Activated B cell treated with CpG ODN at 0.5 μM for 24 hours (primary cell): Measurements from ENCODE around the gene RABGAP1L. TPM values are rescaled to one million over a fixed set of nuclear protein-coding genes. Genes with fewer than 3 reads are reported as not detected.
A peak's percentile ranks its signal among the peaks of the same experiment; 100 is the strongest.

Source experiments
- ATAC-seq: fragments of 200-7000 bp; cut with Tn5 transposase; one replicate; pipeline ENCODE4 v1.10.0; 2021; ENCODE audit warnings: low read depth, mild to moderate bottlenecking, moderate library complexity
- CTCF ChIA-PET: fragments of 350-600 bp; sonication (Branson Sonifier 250); formaldehyde crosslinking; loops from one replicate; lab custom pipeline; 2021; ENCODE audit warnings: antibody characterized with exemption; lab: Charles Lee
- POLR2A ChIA-PET: fragments of 350-600 bp; sonication (Branson Sonifier 250); formaldehyde crosslinking; loops from one replicate; lab custom pipeline; 2021; ENCODE audit warnings: antibody characterized with exemption; lab: Charles Lee
- DNase-seq: peaks from one replicate; pipeline ENCODE4 v3.0.0; 2022
- H3K27ac Mint-ChIP-seq: one replicate; pipeline ENCODE4 v1.8.0; 2020; ENCODE audit warnings: mixed read lengths
- H3K27me3 Mint-ChIP-seq: one replicate; pipeline ENCODE4 v1.8.0; 2021; ENCODE audit warnings: mixed read lengths
- H3K36me3 Mint-ChIP-seq: one replicate; pipeline ENCODE4 v1.8.0; 2021; ENCODE audit warnings: low read depth, mixed read lengths
- H3K4me1 Mint-ChIP-seq: one replicate; pipeline ENCODE4 v1.8.0; 2021; ENCODE audit warnings: mixed read lengths
- H3K4me3 Mint-ChIP-seq: one replicate; pipeline ENCODE4 v1.8.0; 2020; ENCODE audit warnings: mild to moderate bottlenecking, mixed read lengths
- H3K9me3 Mint-ChIP-seq: one replicate; pipeline ENCODE4 v1.8.0; 2020; ENCODE audit warnings: mixed read lengths
- intact Hi-C: fragments of 100-400 bp; cut with micrococcal nuclease; formaldehyde crosslinking; loops from one replicate; pipeline ENCODE4 v1.15.1; 2024
- total RNA-seq: library from RNA; stranded (reverse); gene quantifications from 2 replicates; pipeline ENCODE4 v1.2.3, GENCODE V29; 2022
- TF ChIP-seq, protein P1 (sequence below): fragments of 200-600 bp; IDR thresholded peaks from one replicate; pipeline ENCODE4 v1.8.0; 2022; ENCODE audit warnings: antibody characterized with exemption, mild to moderate bottlenecking

RABGAP1L gene
- total RNA-seq, 1 donor from 2014 or later = 126 TPM

DNA sequence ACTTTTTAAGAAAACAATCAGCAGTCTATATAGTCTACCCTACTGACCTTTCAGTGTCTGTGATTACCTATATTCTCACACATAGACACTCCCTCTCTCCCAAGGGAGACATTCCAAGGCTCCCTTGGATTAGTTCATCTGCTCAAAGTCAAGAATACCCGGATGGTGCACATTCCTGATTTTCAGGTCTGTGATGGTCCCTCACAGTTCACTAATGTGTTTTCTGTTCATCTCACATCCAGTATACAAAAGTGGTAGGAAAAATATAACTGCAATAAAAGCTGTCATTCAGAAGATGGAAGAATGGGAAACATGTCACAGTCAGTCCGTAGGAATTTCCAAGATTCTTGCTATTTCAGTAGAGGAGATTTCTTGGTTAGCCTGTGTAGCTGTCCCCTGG is 616.3 kb downstream of the RABGAP1L start:
- DNase-seq (no peak), ATAC-seq (no peak)
- H3K4me3 Mint-ChIP-seq = no peak overlapping the region
- no peaks in the 10 kb centered on the region for H3K9me3 Mint-ChIP-seq
- POLR2A ChIA-PET = interaction anchor here (0.7 kb wide), 1 partner anchor 1376 kb away, joined by 5 read pairs; no protein-coding TSS in a partner anchor
- intact Hi-C loops = loop anchor here (2.0 kb wide), 1 partner anchor 23 kb away; no protein-coding TSS in a partner anchor
- CTCF ChIA-PET = interaction anchor here (1.3 kb wide), 2 partner anchors 207 to 224 kb away, joined by 3 to 4 read pairs; partner anchors contain the start of gene CACYBP
- peaks cover 22% of the 10 kb centered on the region for H3K4me1 Mint-ChIP-seq
- H3K27me3 Mint-ChIP-seq = no peaks in the 10 kb centered on the region
- peaks cover 8% of the 10 kb centered on the region for H3K36me3 Mint-ChIP-seq
- no peak overlapping the region for H3K27ac Mint-ChIP-seq
- TF ChIP-seq, protein P1, sequence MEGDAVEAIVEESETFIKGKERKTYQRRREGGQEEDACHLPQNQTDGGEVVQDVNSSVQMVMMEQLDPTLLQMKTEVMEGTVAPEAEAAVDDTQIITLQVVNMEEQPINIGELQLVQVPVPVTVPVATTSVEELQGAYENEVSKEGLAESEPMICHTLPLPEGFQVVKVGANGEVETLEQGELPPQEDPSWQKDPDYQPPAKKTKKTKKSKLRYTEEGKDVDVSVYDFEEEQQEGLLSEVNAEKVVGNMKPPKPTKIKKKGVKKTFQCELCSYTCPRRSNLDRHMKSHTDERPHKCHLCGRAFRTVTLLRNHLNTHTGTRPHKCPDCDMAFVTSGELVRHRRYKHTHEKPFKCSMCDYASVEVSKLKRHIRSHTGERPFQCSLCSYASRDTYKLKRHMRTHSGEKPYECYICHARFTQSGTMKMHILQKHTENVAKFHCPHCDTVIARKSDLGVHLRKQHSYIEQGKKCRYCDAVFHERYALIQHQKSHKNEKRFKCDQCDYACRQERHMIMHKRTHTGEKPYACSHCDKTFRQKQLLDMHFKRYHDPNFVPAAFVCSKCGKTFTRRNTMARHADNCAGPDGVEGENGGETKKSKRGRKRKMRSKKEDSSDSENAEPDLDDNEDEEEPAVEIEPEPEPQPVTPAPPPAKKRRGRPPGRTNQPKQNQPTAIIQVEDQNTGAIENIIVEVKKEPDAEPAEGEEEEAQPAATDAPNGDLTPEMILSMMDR = no peak

DNA sequence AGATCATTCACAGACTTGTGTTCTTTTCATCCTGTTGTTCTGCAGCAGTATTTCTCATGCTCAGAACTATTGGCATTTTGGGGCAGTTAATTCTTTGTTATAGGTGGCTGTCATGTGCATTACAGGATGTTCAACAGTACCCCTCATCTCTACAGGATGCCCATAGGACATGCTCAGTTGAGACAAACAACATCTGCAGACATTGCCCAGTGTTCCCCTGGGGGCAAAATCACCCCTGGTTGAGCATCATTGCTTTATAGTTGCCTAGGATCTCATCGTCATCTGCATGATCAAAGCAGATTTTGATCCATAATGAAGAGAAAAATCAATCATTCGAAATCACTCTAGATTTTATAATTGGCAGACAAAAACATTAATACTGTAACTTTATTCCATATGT is 617.9 kb downstream of the RABGAP1L start:
- ChIA-PET CTCF (interaction anchor here (1.2 to 1.3 kb wide), 2 partner anchors 8 to 222 kb away, joined by 3 to 4 read pairs; partner anchors contain the start of gene CACYBP), POLR2A (interaction anchor here (2.6 kb wide), 1 partner anchor 222 kb away, joined by 13 read pairs; the partner anchor contains the start of gene CACYBP)
- Mint-ChIP-seq H3K4me3 (no peak overlapping the region), H3K9me3 (no peaks in the 10 kb centered on the region), H3K36me3 (peaks cover 8% of the 10 kb centered on the region), H3K27me3 (no peaks in the 10 kb centered on the region), H3K4me1 (peaks cover 22% of the 10 kb centered on the region), H3K27ac (peak overlapping the region; percentile 30)
- DNase-seq (no peak), ATAC-seq (peak; percentile 96)
- TF ChIP-seq, protein P1 = no peak
- intact Hi-C loops = loop anchor here (2.0 kb wide), 1 partner anchor 22 kb away; no protein-coding TSS in a partner anchor

DNA sequence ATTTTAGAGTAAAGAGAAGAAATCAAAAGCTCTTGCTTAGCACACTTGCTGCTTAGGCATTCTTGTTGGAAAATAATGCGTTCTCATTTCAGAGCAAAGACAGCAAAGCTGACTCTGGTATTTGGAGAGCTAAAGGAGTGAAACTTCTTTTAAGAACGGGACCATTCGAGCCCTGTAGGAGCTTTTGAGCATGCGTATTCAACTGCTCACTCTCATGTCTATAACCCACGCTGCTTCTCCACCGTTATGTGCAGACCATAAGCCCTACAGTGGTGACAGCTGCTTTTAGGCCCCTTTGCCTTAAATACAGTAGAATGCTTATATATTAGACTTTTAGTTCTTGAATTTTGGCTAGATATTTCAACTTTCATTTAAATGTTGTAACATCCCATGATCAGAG is 626.2 kb downstream of the RABGAP1L start:
- H3K9me3 Mint-ChIP-seq = no peaks in the 10 kb centered on the region
- no peak overlapping the region for H3K4me3 Mint-ChIP-seq
- TF ChIP-seq, protein P1 = no peak
- peaks cover 11% of the 10 kb centered on the region for H3K4me1 Mint-ChIP-seq
- intact Hi-C loops = no loop called here
- no peaks in the 10 kb centered on the region for H3K27me3 Mint-ChIP-seq
- DNase-seq (no peak), ATAC-seq (no peak)
- H3K27ac Mint-ChIP-seq = no peak overlapping the region
- ChIA-PET CTCF (no interaction called here), POLR2A (interaction anchor here (0.9 kb wide), 1 partner anchor 14 kb away, joined by 3 read pairs; no protein-coding TSS in a partner anchor)
- peaks cover 11% of the 10 kb centered on the region for H3K36me3 Mint-ChIP-seq

GRCh38 chr1:174786358-174786757 is 627.0 kb downstream of the RABGAP1L start:
- POLR2A ChIA-PET = no interaction called here
- intact Hi-C loops = no loop called here
- DNase-seq (no peak), ATAC-seq (no peak)
- CTCF ChIA-PET = no interaction called here
- Mint-ChIP-seq H3K27ac (no peak overlapping the region), H3K4me3 (no peak overlapping the region), H3K4me1 (peaks cover 11% of the 10 kb centered on the region), H3K36me3 (peaks cover 11% of the 10 kb centered on the region), H3K9me3 (no peaks in the 10 kb centered on the region), H3K27me3 (no peaks in the 10 kb centered on the region)
- TF ChIP-seq, protein P1 = no peak

- H3K4me3 Mint-ChIP-seq = no peak overlapping the region
- H3K27me3 Mint-ChIP-seq = no peaks in the 10 kb centered on the region
- no peaks in the 10 kb centered on the region for H3K9me3 Mint-ChIP-seq
- H3K4me1 Mint-ChIP-seq = peaks cover 11% of the 10 kb centered on the region
- intact Hi-C loops = no loop called here
- DNase-seq = no peak
- TF ChIP-seq, protein P1 = no peak
- H3K36me3 Mint-ChIP-seq = peaks cover 11% of the 10 kb centered on the region
- POLR2A ChIA-PET = no interaction called here
- CTCF ChIA-PET = no interaction called here
- H3K27ac Mint-ChIP-seq = no peak overlapping the region
- ATAC-seq = no peak
Measured at GRCh38 chr1:174786760-174787159, 627.4 kb downstream of the RABGAP1L start.
